ENCODE data around the gene CTNNA2. TPM values are rescaled to one million over a fixed set of nuclear protein-coding genes. Genes with fewer than 3 reads are reported as not detected.

CTNNA2 gene
- total and polyA plus RNA-seq, 2 of the 8 experiments (the other 6 are each of a cell fraction or from before 2014, with no cell fraction given), result 3.9 to 9.0 TPM

- Histone ChIP-seq H3K4me3 (ENCODE audit: extremely low read depth in 1 of 4, insufficient read depth in 2 of 4, low read depth in 3 of 4, low read length in 4 of 4) (no peak overlapping the region), H4K8ac (ENCODE audit: extremely low read depth, insufficient read depth, low read length) (no peak overlapping the region), H3K23ac (ENCODE audit: insufficient read length) (no peak overlapping the region), H3K18ac (ENCODE audit: extremely low read depth, low read length) (no peak overlapping the region), H3K79me2 (ENCODE audit: control insufficient read depth in 1 of 2, insufficient read depth in 2 of 2, low read length in 2 of 2) (no peaks in the 10 kb centered on the region), H3K9ac (replicated peaks in 1 of 4; ENCODE audit: extremely low read depth in 1 of 4, low read depth in 3 of 4, low read length in 3 of 4) (no peak overlapping the region), H3K9me3 (ENCODE audit: insufficient read depth in 2 of 2, low read depth in 1 of 2, low read length in 1 of 2) (no peaks in the 10 kb centered on the region), H3K4me1 (replicated peaks in 1 of 4; ENCODE audit: control insufficient read depth in 3 of 4, insufficient read depth in 4 of 4, low read length in 3 of 4) (no peaks in the 10 kb centered on the region), H3K36me3 (ENCODE audit: control insufficient read depth in 2 of 4, insufficient read depth in 4 of 4, low read length in 3 of 4) (no peaks in the 10 kb centered on the region), H4K20me1 (replicated peaks in 1 of 2; ENCODE audit: control insufficient read depth in 1 of 2, insufficient read depth in 2 of 2, low read length in 2 of 2) (no peaks in the 10 kb centered on the region), H2BK120ac (replicated peaks; ENCODE audit: low read depth, low read length) (no peak overlapping the region), H2BK5ac (ENCODE audit: low read depth, low read length) (no peak overlapping the region), H2AK5ac (ENCODE audit: low read depth, low read length) (no peak overlapping the region), H2AFZ (ENCODE audit: low read length) (no peak overlapping the region), H4K5ac (ENCODE audit: insufficient read length, low read depth, low read length) (no peak overlapping the region), H3K4ac (replicated peaks; ENCODE audit: insufficient read length, low read depth, low read length) (no peak overlapping the region), H3K4me2 (ENCODE audit: insufficient read depth in 1 of 2, low read depth in 2 of 2, low read length in 2 of 2) (no peak overlapping the region), H3K27me3 (replicated peaks in 1 of 4; ENCODE audit: control insufficient read depth in 3 of 4, extremely low read depth in 1 of 4, insufficient read depth in 3 of 4, low read length in 3 of 4) (no peaks in the 10 kb centered on the region), H3K14ac (ENCODE audit: insufficient read length) (no peak overlapping the region), H3K79me1 (ENCODE audit: low read depth, low read length) (no peaks in the 10 kb centered on the region), H2BK15ac (ENCODE audit: low read length) (no peak overlapping the region), H3K27ac (ENCODE audit: low read depth, low read length) (no peak overlapping the region), H3K23me2 (ENCODE audit: low read depth, low read length) (no peaks in the 10 kb centered on the region), H2BK12ac (ENCODE audit: low read depth, low read length) (no peak overlapping the region), H4K91ac (replicated peaks; ENCODE audit: insufficient read length, low read length) (no peak overlapping the region), H3K56ac (replicated peaks; ENCODE audit: insufficient read length, low read depth, low read length) (no peak overlapping the region), H2BK20ac (ENCODE audit: low read length) (no peak overlapping the region)
- 92% methylated on average over 3 of the region's 3 CpGs; no CpG with 5 or more reads in 1 of the 2 experiments for WGBS, 2 experiments (ENCODE audit: extremely low coverage in 1 of 2, insufficient coverage in 1 of 2, insufficient read length in 1 of 2, insufficient replicate concordance in 2 of 2, low coverage in 1 of 2, low lambda C conversion rate in 2 of 2, missing lambda C conversion rate in 1 of 2)
- ChIA-PET POLR2A (ENCODE audit: partially characterized antibody) (no interaction called here), CTCF (ENCODE audit: partially characterized antibody) (interaction anchor here (0.7 to 1.2 kb wide), 2 partner anchors 86 to 263 kb away, joined by 3 read pairs; no protein-coding TSS in a partner anchor)
- DNase-seq (ENCODE audit: low read depth in 1 of 2, low spot score in 2 of 2) (no peak), FAIRE-seq (no peak)
- no peak for TF ChIP-seq RNF2 (IDR thresholded peaks at IDR 0.05; ENCODE audit: borderline replicate concordance, low read depth, low read length, missing control alignments, poor library complexity, severe bottlenecking)
- no peak for TF ChIP-seq SP4 (IDR thresholded peaks at IDR 0.05; ENCODE audit: low read length)
- no peak for TF ChIP-seq EP300 (IDR thresholded peaks at IDR 0.05; ENCODE audit: borderline replicate concordance in 1 of 2, low read depth in 2 of 2, low read length in 2 of 2)
- TF ChIP-seq JUND (IDR thresholded peaks at IDR 0.05; ENCODE audit: low read length), result no peak
- TF ChIP-seq SIRT6 (IDR thresholded peaks at IDR 0.05; ENCODE audit: low read length), result no peak
- no peak for TF ChIP-seq BRCA1 (IDR thresholded peaks at IDR 0.05; ENCODE audit: low read depth, low read length)
- no peak for TF ChIP-seq RXRA (IDR thresholded peaks at IDR 0.05; ENCODE audit: insufficient read depth, low read depth, low read length)
- TF ChIP-seq EGR1 (IDR thresholded peaks at IDR 0.05; ENCODE audit: borderline replicate concordance, low read depth, low read length), result no peak
- no peak for TF ChIP-seq FOSL1 (IDR thresholded peaks at IDR 0.05; ENCODE audit: insufficient read depth, low read depth, low read length)
- no peak for TF ChIP-seq TAF7 (optimal IDR thresholded peaks at IDR 0.05; ENCODE audit: borderline replicate concordance, low read depth, low read length)
- no peak for TF ChIP-seq CEBPB (IDR thresholded peaks at IDR 0.05; ENCODE audit: low read depth, low read length)
- TF ChIP-seq YY1 (IDR thresholded peaks at IDR 0.05; ENCODE audit: low read depth, low read length), result no peak
- no peak for TF ChIP-seq SUZ12 (IDR thresholded peaks at IDR 0.05; ENCODE audit: low read length)
- TF ChIP-seq TCF12 (IDR thresholded peaks at IDR 0.05; ENCODE audit: low read depth, low read length), result no peak
- TF ChIP-seq KDM1A (IDR thresholded peaks at IDR 0.05; ENCODE audit: borderline replicate concordance, low read length), result no peak
These were observed 897.5 kb downstream of the CTNNA2 start for GRCh38 chr2:80410346-80410745.

Data from H1 (cell line).